Thyroid gland (tissue), 4 donors: ENCODE results near the gene C20orf202.

Experiments used
- POLR2A ChIP-seq, 2 donors: fragments of 450-650 bp; IDR thresholded peaks; one replicate each; pipeline ENCODE4 v1.6.1; 2017; ENCODE audit warnings: antibody characterized with exemption in 2 of 2, mild to moderate bottlenecking in 2 of 2, moderate library complexity in 1 of 2
- TF ChIP-seq, protein P1 (sequence below), 6 experiments: fragments of 200-600 bp in 3 of 6; fragments of 450-650 bp in 3 of 6; sonication (generic) in 3 of 6; IDR thresholded peaks; one replicate each; pipeline ENCODE4 v1.5.1; 2016 to 2019; ENCODE audit warnings: antibody characterized with exemption in 6 of 6, mild to moderate bottlenecking in 2 of 6, inconsistent platforms in 1 of 6, moderate library complexity in 1 of 6

DNA sequence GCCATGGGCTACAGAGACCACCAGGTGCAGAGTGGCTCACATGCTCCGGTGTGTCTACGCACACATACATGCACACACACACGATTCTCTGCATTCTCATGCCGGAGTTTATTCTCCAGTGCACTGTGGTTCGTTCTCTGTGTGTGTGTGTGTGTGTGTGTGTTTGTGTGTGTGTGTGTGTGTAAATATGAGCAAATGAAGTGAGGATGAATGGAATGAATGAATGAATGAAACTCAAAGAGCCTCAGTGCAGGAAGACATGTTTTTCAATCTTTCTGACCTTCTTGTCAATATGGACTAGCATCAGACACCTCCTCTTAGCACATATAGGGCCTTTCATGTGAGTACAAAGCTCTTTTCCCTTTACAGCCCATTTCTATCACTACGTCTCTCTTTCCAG lies 20.1 kb upstream of the C20orf202 start:
- TF ChIP-seq, protein P1, sequence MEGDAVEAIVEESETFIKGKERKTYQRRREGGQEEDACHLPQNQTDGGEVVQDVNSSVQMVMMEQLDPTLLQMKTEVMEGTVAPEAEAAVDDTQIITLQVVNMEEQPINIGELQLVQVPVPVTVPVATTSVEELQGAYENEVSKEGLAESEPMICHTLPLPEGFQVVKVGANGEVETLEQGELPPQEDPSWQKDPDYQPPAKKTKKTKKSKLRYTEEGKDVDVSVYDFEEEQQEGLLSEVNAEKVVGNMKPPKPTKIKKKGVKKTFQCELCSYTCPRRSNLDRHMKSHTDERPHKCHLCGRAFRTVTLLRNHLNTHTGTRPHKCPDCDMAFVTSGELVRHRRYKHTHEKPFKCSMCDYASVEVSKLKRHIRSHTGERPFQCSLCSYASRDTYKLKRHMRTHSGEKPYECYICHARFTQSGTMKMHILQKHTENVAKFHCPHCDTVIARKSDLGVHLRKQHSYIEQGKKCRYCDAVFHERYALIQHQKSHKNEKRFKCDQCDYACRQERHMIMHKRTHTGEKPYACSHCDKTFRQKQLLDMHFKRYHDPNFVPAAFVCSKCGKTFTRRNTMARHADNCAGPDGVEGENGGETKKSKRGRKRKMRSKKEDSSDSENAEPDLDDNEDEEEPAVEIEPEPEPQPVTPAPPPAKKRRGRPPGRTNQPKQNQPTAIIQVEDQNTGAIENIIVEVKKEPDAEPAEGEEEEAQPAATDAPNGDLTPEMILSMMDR (IDR thresholded peaks at IDR 0.05): no peak
- no peak for TF ChIP-seq POLR2A (IDR thresholded peaks at IDR 0.05)
